ENCODE results near the gene MACROD2.

GRCh38 chr20:14992153-14992552 is 996.8 kb downstream of the MACROD2 start:
- TF ChIP-seq POLR2A (IDR thresholded peaks at IDR 0.05; ENCODE audit: low read depth, low read length) (no peak), POLR2AphosphoS5 (IDR thresholded peaks at IDR 0.05; ENCODE audit: low read depth, low read length) (no peak), TAF1 (IDR thresholded peaks at IDR 0.05; ENCODE audit: low read depth, low read length) (no peak), POU2F2 (IDR thresholded peaks at IDR 0.05; ENCODE audit: low read depth, low read length) (no peak), PAX5 (IDR thresholded peaks at IDR 0.05; ENCODE audit: insufficient read depth, low read length, severe bottlenecking) (no peak), SPI1 (IDR thresholded peaks at IDR 0.05; ENCODE audit: low read depth, low read length) (no peak)
